Nasal cavity respiratory epithelium epithelial cell of viscerocranial mucosa (primary cell): ENCODE measurements around the gene WDFY3. TPM values are rescaled to one million over a fixed set of nuclear protein-coding genes. Genes with fewer than 3 reads are reported as not detected.

Experiments
- total RNA-seq: library from RNA; depleted of rRNA; stranded (reverse); fragments of >200 nt; gene quantifications from 2 replicates; pipeline ENCODE4 v1.2.3, GENCODE V29; 2014

Gene WDFY3, protein sequence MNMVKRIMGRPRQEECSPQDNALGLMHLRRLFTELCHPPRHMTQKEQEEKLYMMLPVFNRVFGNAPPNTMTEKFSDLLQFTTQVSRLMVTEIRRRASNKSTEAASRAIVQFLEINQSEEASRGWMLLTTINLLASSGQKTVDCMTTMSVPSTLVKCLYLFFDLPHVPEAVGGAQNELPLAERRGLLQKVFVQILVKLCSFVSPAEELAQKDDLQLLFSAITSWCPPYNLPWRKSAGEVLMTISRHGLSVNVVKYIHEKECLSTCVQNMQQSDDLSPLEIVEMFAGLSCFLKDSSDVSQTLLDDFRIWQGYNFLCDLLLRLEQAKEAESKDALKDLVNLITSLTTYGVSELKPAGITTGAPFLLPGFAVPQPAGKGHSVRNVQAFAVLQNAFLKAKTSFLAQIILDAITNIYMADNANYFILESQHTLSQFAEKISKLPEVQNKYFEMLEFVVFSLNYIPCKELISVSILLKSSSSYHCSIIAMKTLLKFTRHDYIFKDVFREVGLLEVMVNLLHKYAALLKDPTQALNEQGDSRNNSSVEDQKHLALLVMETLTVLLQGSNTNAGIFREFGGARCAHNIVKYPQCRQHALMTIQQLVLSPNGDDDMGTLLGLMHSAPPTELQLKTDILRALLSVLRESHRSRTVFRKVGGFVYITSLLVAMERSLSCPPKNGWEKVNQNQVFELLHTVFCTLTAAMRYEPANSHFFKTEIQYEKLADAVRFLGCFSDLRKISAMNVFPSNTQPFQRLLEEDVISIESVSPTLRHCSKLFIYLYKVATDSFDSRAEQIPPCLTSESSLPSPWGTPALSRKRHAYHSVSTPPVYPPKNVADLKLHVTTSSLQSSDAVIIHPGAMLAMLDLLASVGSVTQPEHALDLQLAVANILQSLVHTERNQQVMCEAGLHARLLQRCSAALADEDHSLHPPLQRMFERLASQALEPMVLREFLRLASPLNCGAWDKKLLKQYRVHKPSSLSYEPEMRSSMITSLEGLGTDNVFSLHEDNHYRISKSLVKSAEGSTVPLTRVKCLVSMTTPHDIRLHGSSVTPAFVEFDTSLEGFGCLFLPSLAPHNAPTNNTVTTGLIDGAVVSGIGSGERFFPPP (N-terminal part only)
- 60.5 and 108 TPM in 2 replicates for total RNA-seq

DNA sequence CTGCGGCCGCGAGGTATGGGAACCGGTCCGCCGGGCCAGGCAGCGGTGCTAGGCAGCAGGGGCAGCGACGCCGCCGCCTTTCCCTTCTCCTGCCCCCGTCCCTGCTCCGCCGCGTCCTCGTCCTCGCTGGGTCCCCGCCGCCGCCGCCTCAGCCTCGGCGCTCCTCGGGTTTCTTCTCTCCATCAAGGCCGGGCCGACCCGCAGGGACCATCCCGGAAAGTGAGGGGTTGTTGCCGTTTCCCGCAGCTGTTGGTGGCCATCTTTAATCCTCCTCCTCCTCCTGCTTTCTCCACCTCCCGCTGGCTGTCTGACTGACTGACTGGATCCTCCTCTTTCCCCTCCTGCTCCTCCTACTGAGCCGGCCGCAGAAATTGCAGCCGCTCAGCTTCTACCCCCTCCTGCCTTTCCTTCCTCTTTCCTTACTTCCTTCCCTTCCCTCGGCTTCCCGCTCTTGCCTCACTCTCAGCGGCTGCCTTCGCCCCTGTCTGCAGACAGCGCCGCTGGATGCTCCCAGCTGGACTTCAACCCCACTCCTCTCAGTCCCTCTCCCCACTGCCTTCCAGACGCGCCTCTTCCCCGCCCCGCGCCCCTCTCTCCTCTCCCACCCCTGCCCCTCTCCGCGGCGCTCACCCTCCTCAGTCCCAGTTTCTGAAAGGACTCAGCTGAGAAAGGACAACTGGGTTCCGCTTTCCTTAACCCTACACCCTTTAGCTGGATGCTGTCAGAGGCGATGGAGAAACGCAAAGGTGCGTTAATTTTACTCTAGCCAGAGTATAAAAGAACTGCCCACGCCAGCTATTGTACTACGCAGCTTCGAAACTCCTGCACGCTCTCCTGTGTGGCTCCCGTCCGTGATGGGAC, at the start of gene WDFY3:
TSS of gene WDFY3 (minus strand) at position 309 of the 861 bp plus-strand sequence. CDS start 106,099 bp downstream, outside the sequence.

